Measurements from ENCODE around the gene FAM89B. TPM values are rescaled to one million over a fixed set of nuclear protein-coding genes. Genes with fewer than 3 reads are reported as not detected.
A peak's percentile ranks its signal among the peaks of the same experiment; 100 is the strongest.

Gene FAM89B
- total RNA-seq, 1 donor from 2014 or later = 47.5 TPM

GRCh38 chr11:65524014-65524740, 48.2 kb upstream of the FAM89B start:
- H3K4me3 ChIP-seq (ENCODE audit: insufficient read depth, low read depth, low read length) = peak overlapping the region; percentile 46
- H3K27me3 Mint-ChIP-seq (ENCODE audit: low read depth, unreplicated experiment) = no peaks in the 10 kb centered on the region
- peaks cover 8% of the 10 kb centered on the region for H3K36me3 Mint-ChIP-seq (ENCODE audit: low read depth, unreplicated experiment)
- peaks cover 33% of the 10 kb centered on the region for H4K20me1 ChIP-seq (ENCODE audit: insufficient read depth, low read length)
- H3K27ac Mint-ChIP-seq (ENCODE audit: unreplicated experiment) = no peak overlapping the region
- H3K4me3 Mint-ChIP-seq (ENCODE audit: unreplicated experiment) = peak overlapping the region; percentile 60
- H2AFZ ChIP-seq (ENCODE audit: low read depth, low read length) = peak overlapping the region; percentile 59
- H3K27ac ChIP-seq (ENCODE audit: low read depth, low read length) = no peak overlapping the region
- H3K4me2 ChIP-seq (ENCODE audit: low read length) = peak overlapping the region; percentile 87
- peak overlapping the region; percentile 67 for H3K9ac ChIP-seq (ENCODE audit: low read length)
- no peaks in the 10 kb centered on the region for H3K36me3 ChIP-seq (ENCODE audit: insufficient read depth, low read length)
- H3K4me1 ChIP-seq (ENCODE audit: insufficient read depth, low read length) = peaks cover 14% of the 10 kb centered on the region
- DNase-seq (ENCODE audit: low read depth) (no peak), FAIRE-seq (no peak)
- no peaks in the 10 kb centered on the region for H3K27me3 ChIP-seq (ENCODE audit: insufficient read depth, low read length)
- H3K4me1 Mint-ChIP-seq (ENCODE audit: low read depth, unreplicated experiment) = peaks cover 26% of the 10 kb centered on the region
- H3K79me2 ChIP-seq (ENCODE audit: insufficient read depth, low read length) = peaks cover 34% of the 10 kb centered on the region
- peaks cover 5% of the 10 kb centered on the region for H3K9me3 Mint-ChIP-seq (ENCODE audit: unreplicated experiment)
- no peaks in the 10 kb centered on the region for H3K9me3 ChIP-seq (ENCODE audit: insufficient read depth, low read depth, low read length)
- TF ChIP-seq EZH2 (IDR thresholded peaks at IDR 0.05; ENCODE audit: insufficient read depth, low read length) (no peak), CTCF (IDR thresholded peaks at IDR 0.05; ENCODE audit: insufficient read depth, low read depth, low read length) (no peak)

GRCh38 chr11:65524741-65525545, 47.4 kb upstream of the FAM89B start, which contains the start of gene SCYL1:
SCYL1 (plus strand) TSS chr11:65525083; CDS start chr11:65525154, 71 bp downstream.
- Histone ChIP-seq H3K9me3 (ENCODE audit: insufficient read depth, low read depth, low read length) (no peaks in the 10 kb centered on the region), H3K36me3 (ENCODE audit: insufficient read depth, low read length) (peaks cover 4% of the 10 kb centered on the region), H3K27ac (ENCODE audit: low read depth, low read length) (peak within 1 kb of the TSS; percentile 83), H3K9ac (ENCODE audit: low read length) (peak within 1 kb of the TSS; percentile 95), H3K27me3 (ENCODE audit: insufficient read depth, low read length) (no peaks in the 10 kb centered on the region), H3K79me2 (ENCODE audit: insufficient read depth, low read length) (peaks cover 39% of the 10 kb centered on the region), H4K20me1 (ENCODE audit: insufficient read depth, low read length) (peaks cover 41% of the 10 kb centered on the region), H3K4me2 (ENCODE audit: low read length) (peak within 1 kb of the TSS; percentile 98), H2AFZ (ENCODE audit: low read depth, low read length) (peak within 1 kb of the TSS; percentile 59), H3K4me3 (ENCODE audit: insufficient read depth, low read depth, low read length) (peak within 1 kb of the TSS; percentile 73), H3K4me1 (ENCODE audit: insufficient read depth, low read length) (peaks cover 14% of the 10 kb centered on the region)
- H3K27me3 Mint-ChIP-seq (ENCODE audit: low read depth, unreplicated experiment) = no peaks in the 10 kb centered on the region
- H3K27ac Mint-ChIP-seq (ENCODE audit: unreplicated experiment) = peak within 1 kb of the TSS; percentile 92
- TF ChIP-seq EZH2 (IDR thresholded peaks at IDR 0.05; ENCODE audit: insufficient read depth, low read length) = no peak
- TF ChIP-seq CTCF (IDR thresholded peaks at IDR 0.05; ENCODE audit: insufficient read depth, low read depth, low read length) = no peak
- peak; percentile 41 for DNase-seq (ENCODE audit: low read depth)
- peaks cover 28% of the 10 kb centered on the region for H3K4me1 Mint-ChIP-seq (ENCODE audit: low read depth, unreplicated experiment)
- peaks cover 5% of the 10 kb centered on the region for H3K9me3 Mint-ChIP-seq (ENCODE audit: unreplicated experiment)
- H3K36me3 Mint-ChIP-seq (ENCODE audit: low read depth, unreplicated experiment) = peaks cover 10% of the 10 kb centered on the region
- peak within 1 kb of the TSS; percentile 88 for H3K4me3 Mint-ChIP-seq (ENCODE audit: unreplicated experiment)
- FAIRE-seq = no peak

Data from astrocyte (in vitro differentiated cells and primary cell).